ENCODE results near the gene C8B. TPM values are rescaled to one million over a fixed set of nuclear protein-coding genes. Genes with fewer than 3 reads are reported as not detected.

The C8B gene
- total RNA-seq, 2 donors from 2014 or later = not detected

GRCh38 chr1:56912325-56912724 lies 53.5 kb downstream of the C8B start:
- WGBS = 92% methylated on average over 12 of the region's 12 CpGs
- TF ChIP-seq POLR2A (IDR thresholded peaks at IDR 0.05) = no peak
- TF ChIP-seq CTCF (IDR thresholded peaks at IDR 0.05) = no peak
- no peak for TF ChIP-seq POLR2AphosphoS5 (IDR thresholded peaks at IDR 0.05)
- Histone ChIP-seq H3K27ac (no peak overlapping the region), H3K27me3 (replicated peaks; ENCODE audit: insufficient read depth) (no peaks in the 10 kb centered on the region), H3K9me3 (no peaks in the 10 kb centered on the region), H3K4me3 (no peak overlapping the region), H3K36me3 (no peaks in the 10 kb centered on the region), H3K4me1 (replicated peaks) (no peaks in the 10 kb centered on the region)
- DNase-seq (ENCODE audit: low spot score) = no peak
- intact Hi-C loops (cut with DNase I) = no loop called here

GRCh38 chr1:56911098-56911938 lies 54.5 kb downstream of the C8B start:
- TF ChIP-seq CTCF (IDR thresholded peaks at IDR 0.05) (no peak), POLR2AphosphoS5 (IDR thresholded peaks at IDR 0.05) (no peak), POLR2A (IDR thresholded peaks at IDR 0.05) (no peak)
- H3K4me1 ChIP-seq (replicated peaks) = no peaks in the 10 kb centered on the region
- no peaks in the 10 kb centered on the region for H3K36me3 ChIP-seq
- H3K4me3 ChIP-seq = no peak overlapping the region
- no peak for DNase-seq (ENCODE audit: low spot score)
- 86% methylated on average over 7 of the region's 7 CpGs for WGBS
- no peaks in the 10 kb centered on the region for H3K27me3 ChIP-seq (replicated peaks; ENCODE audit: insufficient read depth)
- H3K9me3 ChIP-seq = no peaks in the 10 kb centered on the region
- no peak overlapping the region for H3K27ac ChIP-seq
- intact Hi-C loops (cut with DNase I) = no loop called here

- DNase-seq (ENCODE audit: low spot score) = no peak
- no peaks in the 10 kb centered on the region for H3K27me3 ChIP-seq (replicated peaks; ENCODE audit: insufficient read depth)
- intact Hi-C loops (cut with DNase I) = no loop called here
- no peaks in the 10 kb centered on the region for H3K36me3 ChIP-seq
- TF ChIP-seq POLR2A (IDR thresholded peaks at IDR 0.05) (no peak), POLR2AphosphoS5 (IDR thresholded peaks at IDR 0.05) (no peak), CTCF (IDR thresholded peaks at IDR 0.05) (no peak)
- H3K9me3 ChIP-seq = no peaks in the 10 kb centered on the region
- H3K4me1 ChIP-seq (replicated peaks) = no peaks in the 10 kb centered on the region
- 91% methylated on average over 4 of the region's 4 CpGs for WGBS
- H3K27ac ChIP-seq = no peak overlapping the region
- no peak overlapping the region for H3K4me3 ChIP-seq
These were observed 55.3 kb downstream of the C8B start for GRCh38 chr1:56910441-56910985.

- intact Hi-C loops (cut with DNase I) = no loop called here
- H3K27ac ChIP-seq = no peak overlapping the region
- H3K9me3 ChIP-seq = no peaks in the 10 kb centered on the region
- WGBS = 93% methylated on average over 1 of the region's 1 CpG
- DNase-seq (ENCODE audit: low spot score) = no peak
- no peak overlapping the region for H3K4me3 ChIP-seq
- TF ChIP-seq POLR2AphosphoS5 (IDR thresholded peaks at IDR 0.05) = no peak
- no peak for TF ChIP-seq POLR2A (IDR thresholded peaks at IDR 0.05)
- H3K4me1 ChIP-seq (replicated peaks) = no peaks in the 10 kb centered on the region
- H3K27me3 ChIP-seq (replicated peaks; ENCODE audit: insufficient read depth) = no peaks in the 10 kb centered on the region
- H3K36me3 ChIP-seq = no peaks in the 10 kb centered on the region
These were observed 57.1 kb downstream of the C8B start for GRCh38 chr1:56908619-56909221.

- no peak for TF ChIP-seq CTCF (IDR thresholded peaks at IDR 0.05)
- no peak for TF ChIP-seq POLR2AphosphoS5 (IDR thresholded peaks at IDR 0.05)
- TF ChIP-seq POLR2A (IDR thresholded peaks at IDR 0.05) = no peak
- WGBS = 86% methylated on average over 3 of the region's 3 CpGs
These were observed 60.1 kb downstream of the C8B start for GRCh38 chr1:56905667-56906066.

More at GRCh38 chr1:56905667-56906066, 60.1 kb downstream of the C8B start:
- no peaks in the 10 kb centered on the region for H3K27me3 ChIP-seq (replicated peaks; ENCODE audit: insufficient read depth)
- H3K9me3 ChIP-seq = no peaks in the 10 kb centered on the region
- H3K4me3 ChIP-seq = no peak overlapping the region
- no peaks in the 10 kb centered on the region for H3K36me3 ChIP-seq
- intact Hi-C loops (cut with DNase I) = no loop called here
- DNase-seq (ENCODE audit: low spot score) = no peak
- H3K4me1 ChIP-seq (replicated peaks) = no peaks in the 10 kb centered on the region
- no peak overlapping the region for H3K27ac ChIP-seq

Measured in prostate gland (tissue), 2 donors.